Endothelial cell of hepatic sinusoid (primary cell): ENCODE data around the gene RBM44.

Experiments
- in situ Hi-C: cut with HindIII; loops from 2 replicates; pipeline ENCODE4 v1.10.0; 2017; ENCODE audit warnings: low sequenced_read_pairs

The RBM44 gene

DNA sequence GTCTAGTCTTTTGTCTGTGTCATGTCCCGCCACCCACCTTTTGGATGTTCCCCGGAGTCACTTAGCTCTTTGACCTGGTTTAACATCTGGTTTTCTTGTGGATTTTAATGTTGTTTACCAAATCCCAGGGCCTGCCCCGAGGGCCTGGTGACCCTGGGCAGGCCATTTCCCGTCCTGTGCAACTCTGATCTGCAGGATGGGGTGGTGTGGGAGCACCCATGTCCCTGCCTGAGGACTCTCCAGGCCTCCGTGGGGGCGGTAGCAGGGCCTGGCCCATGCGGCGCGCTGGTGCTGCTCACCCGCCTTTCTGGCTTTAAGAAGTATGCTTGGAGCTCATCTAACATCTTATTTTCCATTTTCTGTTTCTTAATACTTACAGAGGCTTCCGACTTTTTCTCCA, 71.5 kb downstream of the RBM44 start:
- in situ Hi-C loops: no loop called here

DNA sequence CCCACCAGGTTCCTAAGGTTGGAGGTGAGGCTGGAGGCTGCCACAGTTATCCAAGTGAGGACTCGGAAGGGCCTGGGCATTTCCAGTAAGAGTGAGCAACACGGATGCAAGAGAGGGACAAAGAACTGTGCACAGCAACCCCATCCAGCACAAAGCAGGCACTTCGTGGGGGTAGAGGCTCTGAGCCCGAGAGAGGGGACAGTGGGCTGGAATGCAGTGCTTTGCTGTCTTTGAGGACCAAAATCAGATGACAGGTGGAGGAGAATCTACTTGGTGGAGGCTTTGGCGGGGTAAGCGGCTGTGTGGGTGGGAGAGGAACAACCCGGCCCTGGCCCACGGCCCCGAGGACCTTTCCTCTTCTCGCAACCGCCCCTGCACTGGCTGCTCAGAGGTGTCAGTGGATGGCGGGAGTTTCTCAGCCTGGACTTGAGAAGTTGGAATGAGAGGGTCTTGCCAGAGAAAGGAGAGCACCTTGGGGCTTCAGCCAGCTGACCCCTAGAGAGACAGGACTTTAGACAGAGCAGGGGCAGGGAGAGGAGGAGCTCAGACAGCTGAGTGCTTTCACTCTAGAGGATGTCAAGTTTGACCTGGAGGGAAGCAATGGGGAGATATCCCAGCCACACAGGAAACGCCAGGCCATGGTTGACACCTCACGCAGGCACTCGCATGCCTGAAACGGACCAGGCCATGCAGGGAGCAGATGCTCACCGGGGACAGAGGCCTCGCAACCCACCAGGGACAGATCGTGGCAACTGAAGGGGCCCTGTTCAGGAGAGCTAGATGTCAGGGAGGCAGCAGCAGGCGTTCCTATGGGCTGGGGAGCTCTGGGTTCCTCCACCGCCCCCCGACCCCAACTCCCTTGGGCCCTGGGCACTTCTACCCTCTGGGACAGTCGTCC, 72.4 kb downstream of the RBM44 start:
- in situ Hi-C loops: no loop called here

DNA sequence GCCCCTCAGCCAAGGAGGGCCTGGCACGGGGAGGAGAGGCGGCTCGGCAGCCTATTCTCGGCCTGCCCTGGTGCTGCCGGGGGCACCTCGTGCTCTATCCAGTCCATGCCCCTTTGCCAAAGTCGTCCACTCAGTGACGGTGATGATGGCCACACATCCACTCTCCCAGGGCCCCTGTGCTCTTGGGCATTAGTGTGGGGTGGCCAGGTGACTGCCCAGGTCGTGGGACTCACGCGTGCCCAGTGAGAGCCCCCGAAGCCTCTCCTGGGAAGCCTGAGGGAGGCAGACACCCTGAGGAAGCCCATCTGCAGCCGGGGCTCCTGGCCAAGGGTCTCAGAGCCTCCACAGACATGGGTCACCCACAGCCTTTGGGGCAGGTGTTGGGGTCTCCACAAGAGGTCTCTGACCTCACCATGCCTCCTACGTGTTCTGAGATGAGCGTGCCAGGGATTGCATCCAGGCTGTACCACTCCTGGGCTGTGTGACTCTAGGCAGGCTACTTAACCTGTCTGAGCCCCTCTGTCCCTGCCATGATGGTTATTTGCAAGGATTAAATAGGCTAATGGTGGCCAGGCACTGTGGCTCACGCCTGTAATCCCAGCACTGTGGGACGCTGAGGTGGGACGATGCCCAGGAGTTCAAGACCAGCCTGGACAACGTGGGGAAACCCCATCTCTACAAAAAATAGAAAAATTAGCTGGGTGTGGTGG, 73.8 kb downstream of the RBM44 start:
- in situ Hi-C loops: no loop called here

DNA sequence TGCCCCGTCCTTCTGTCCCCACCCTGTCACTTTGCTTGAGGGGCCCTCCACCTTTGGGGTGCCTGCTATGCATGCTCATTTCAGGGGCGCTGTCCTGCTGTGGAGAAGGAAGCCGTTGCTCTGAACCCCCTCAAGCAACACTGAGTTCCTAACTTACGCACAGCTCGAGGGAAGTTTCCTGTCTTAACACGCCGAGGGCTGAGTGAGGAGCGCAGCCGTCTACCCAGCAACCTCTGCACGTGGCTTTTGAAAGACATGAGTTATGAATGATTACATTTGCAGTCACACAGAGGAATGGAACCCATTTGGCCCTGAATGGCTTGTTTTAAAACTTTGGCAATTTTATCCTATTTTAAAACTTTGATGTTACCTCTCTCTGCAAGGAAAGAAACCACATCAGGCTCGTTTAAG, 74.8 kb downstream of the RBM44 start:
- in situ Hi-C loops: no loop called here

DNA sequence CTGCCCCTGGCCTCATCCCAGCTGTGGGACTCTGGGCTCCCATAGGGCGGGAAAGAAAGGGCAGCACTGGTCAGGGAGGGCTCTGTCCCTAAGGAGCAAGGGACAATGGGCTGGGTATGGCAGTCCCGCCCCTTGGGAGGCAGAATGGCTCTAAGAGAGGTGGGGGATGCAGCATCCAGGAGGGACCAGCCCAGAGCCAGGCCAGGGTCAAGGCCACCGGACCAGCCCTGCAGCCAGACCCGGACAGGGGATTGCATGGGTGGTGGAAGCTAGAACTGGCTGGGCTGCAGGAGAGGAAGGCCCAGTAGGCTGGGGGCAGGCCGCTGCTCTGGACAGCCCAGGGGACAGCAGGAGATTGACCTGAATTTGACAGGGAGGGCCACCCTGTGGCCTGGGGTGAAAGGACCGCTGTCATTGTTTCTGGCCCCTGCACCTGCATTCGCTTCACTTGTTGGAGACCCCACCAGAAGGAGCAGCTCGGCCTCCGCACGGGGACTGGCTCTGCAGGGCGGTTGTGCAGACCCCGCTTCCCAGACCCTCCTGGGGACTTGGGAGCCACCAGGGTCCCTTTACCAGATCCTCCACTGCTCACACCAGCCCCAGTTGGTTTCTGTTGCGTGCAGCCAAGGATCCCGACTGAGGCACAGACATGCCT, 75.4 kb downstream of the RBM44 start:
- in situ Hi-C loops: no loop called here

DNA sequence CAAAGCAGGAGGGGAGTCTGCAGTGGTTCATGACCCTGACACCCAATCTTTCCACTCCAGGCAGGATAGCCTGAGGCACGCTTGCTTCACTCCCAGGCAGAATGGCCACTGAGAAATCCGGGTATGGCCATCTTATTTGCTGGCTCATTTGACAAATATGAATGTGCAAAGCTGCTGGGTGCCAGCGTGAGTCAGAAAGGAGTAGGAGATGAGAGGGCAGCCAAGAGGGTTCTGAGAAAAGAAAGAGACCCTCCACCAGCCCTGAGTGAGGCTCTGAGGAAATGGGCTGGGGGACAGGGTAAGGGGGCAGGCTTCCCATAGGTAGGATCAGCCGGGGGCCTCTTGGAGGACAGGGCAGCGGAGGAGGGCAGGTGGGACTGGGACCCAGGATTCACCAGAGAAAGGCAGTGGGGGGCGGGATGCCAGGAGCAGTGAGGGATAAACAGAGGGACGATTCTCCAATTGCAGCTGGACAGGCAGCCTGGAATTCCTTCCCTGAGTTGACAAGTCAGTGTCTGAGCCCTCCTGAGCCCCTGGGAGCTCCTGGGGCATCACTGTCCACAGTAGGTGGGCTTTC, 76.1 kb downstream of the RBM44 start:
- in situ Hi-C loops: no loop called here

DNA sequence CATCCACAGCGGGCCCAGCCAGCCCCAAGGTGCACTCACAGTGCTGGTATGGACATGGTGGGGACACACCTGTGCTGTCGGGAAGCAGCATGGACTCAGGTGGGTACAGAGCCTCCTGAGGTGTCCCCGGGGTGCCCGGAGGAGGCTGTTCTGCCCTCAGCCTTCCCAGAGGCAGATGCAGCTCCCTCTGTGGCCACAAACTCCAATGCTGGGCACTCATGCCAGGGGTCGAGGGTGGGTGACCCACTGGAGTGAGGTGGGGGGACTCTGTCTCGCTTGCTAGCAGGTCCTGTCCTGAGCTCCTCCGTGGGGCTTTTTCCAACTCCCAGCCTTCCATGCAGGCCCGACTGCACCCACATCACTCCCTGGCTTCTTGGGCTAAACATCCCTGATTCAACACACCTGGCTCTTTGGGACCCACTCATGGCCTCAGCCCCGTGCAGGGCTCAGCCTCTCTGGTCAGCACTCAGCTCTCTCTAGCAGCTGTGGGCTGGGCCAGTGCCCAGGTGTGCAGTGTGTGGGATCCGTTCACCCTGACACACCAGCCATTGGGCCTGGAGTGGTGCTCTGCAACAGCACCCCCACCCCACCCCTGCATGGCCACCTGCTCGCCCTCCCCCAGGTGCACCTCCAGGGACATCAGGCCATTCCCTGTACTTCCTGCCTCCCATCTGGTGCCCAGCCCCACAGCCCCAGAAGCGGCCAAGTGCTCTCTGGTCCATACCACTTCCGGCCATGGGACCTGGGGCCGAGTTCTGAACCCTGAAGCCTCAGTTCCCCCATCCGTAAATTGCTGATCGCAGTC, 76.9 kb downstream of the RBM44 start:
- in situ Hi-C loops: no loop called here

DNA sequence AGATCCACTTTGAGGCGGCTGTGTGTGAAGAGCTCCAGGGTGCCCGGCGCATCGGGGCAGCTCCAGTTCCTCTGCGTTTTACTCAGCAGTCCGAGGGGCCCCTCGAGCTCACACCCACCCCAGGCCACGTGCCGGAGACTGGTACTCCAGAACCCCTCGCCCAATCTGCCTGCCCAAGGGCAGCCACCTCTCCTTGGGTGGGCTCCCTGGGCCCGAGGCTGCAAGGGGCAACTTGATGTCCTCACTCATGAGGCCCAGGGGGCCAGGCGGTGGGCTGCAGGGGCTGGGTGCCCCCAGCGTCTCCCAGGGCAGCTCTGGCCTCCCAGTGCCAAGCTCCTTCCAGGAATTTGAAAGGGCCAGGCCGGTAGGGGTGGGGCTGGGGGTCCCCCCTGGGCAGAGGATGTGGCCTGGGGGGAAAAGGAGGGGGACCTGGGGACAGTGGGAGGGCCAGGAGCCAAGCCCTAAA, 77.5 kb downstream of the RBM44 start:
- in situ Hi-C loops: no loop called here

DNA sequence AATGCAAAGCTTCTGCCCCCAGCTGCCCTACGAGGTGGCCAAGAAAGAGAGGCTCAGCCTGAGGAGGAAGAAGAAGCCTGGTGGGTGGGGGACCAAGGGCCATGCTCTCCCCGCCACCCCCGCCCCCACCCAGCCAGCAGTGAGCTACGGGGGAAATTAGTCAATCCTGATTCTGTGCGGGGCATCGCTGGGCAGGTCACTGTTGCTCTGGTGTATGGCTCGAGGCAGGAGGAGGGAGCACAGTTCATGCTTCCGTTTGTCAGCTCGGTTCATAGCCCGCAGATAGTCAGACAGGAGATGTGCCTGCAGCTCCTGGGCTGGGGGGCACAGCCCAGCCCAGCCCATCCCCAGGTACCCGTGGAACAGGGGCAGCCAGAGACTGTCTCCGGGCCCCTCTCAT, 78.0 kb downstream of the RBM44 start:
- in situ Hi-C loops: no loop called here

DNA sequence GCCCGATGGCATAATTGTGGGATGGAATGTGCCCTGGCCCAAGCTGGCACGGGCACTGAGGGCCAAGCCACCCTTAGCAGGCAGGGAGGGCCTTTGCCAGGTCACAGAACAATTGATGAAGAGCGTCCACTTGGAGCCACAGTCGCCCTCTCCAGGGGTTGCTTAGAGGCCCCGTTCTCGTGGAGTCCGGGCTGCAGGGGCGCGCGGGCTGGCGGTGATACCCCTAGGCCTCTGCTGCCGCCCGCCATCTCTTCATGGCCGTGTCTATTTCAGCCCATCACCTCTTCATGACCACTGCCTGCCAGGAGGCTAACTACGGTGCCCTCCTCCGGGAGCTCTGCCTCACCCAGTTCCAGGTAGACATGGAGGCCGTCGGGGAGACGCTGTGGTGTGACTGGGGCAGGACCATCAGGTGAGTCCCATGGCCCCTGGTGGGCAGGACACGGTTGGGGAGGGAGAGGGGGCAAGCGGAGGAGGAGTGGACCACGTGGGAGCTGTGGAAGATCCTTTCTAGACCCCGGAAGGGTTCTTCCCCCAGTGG, 78.4 kb downstream of the RBM44 start:
- in situ Hi-C loops: no loop called here

DNA sequence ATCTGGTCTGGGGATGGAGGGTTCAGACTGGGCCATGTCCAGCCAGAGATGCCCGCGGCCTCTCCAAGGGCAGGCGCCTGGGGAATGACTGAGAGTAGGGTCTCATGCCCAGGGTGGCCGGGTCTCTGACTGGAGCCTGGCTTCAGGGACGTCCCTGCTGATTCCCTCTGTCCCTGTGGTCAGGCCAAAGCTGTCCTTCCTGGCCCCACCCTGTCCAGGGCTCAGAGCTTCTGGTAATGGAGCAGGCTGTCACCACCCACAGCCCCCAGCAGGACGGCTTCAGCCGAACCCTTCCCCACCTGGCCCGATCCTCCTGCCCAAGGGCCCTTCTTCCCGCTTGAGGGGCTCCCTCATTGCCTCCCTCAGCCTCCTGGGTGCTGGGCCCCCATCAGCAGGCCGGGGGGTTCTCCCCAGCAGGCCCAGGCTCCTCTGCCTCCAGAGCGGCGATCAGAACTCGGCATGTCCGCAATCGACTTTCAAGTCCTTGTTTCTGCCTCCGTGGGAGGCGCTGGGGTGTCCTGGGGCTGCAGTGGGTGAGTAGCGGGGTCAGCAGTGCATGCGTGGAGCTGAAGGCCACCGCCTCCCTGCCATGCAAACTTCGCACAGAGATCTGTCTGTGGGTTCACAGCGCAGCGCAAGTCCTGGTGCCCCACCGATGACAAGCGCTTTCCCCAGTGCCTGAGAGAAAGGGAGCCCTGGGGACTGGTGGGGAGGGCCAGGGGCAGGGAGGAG, 79.2 kb downstream of the RBM44 start:
- in situ Hi-C loops: no loop called here

DNA sequence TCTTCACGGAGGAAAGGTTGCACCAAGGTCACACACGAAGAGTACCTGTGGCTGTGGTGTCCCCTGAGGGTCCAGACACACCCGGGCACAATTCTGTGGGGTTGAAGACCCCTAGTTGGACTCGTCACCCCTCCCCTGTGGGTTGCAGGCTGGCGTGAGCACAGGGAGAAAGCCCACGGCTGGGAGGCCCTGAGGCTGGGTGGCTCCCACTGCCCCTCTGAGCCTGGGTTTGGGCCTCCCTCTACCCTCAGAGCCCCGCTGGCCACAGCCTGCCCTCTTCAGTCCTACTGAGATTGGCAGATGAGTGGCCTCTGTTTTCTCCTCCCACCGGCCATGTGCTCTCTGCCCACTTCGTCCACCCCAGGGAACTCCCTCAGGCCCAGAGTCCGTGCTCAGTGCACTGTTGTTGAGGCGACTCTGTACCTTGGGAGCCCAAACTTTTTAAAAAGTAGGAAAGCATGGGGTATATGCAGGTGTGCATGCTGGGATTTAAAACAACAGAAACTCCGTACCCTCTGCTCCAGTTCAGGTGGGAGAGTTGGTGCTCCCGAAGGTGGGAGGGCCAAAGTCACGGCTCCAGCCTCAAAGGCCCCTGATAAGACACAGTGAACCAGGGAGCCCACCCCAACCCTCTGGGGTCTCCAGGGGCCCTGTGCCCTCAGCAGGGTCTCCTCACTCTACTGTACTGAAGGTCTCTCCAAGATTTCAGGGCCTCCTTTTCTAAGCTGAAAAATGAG, 79.9 kb downstream of the RBM44 start:
- in situ Hi-C loops: no loop called here

DNA sequence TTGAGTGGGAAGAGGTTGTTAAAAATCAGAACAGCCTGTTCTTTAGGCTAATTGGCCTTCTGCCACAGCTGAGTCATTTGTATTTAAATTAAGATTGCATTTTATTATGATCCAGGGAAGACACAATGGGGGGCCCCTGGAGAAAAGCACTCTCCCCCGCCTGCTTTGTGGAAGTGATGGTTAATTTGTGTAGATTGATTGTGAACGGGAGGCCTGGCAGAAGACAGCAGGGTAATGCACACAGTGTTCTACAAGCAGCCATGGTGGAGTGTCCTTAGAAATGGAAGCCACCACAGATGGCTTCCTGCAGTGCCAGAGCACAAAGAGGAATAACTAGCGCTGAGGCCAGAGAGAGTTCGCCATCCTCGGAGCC, 80.5 kb downstream of the RBM44 start:
- in situ Hi-C loops: no loop called here

DNA sequence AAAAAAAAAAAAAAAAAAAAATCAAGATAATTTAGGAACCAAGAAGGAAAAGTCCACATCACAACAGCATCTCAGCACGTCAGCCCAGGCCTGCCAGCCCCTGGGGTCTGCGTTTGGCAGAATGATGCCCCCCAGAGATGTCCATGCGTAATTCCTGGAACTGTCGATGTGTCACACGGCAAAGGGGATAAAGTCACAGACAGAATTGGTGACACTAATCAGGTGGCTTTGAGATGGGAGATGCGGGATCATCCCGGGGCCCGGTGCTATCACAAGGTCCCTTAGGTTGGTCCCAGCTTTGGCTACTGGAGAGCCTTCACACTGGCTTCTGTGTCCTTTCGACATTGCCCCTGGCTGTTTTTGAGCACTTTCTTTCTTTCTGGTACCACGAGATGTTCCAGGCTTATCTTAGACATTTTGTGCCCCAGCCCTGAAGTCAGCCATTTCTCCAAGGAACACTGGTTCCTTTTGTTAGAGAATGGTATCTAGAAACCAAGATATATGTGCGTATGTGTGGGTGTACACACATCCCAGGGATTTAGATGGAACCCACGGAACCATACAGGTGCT, 81.5 kb downstream of the RBM44 start:
- in situ Hi-C loops: no loop called here

DNA sequence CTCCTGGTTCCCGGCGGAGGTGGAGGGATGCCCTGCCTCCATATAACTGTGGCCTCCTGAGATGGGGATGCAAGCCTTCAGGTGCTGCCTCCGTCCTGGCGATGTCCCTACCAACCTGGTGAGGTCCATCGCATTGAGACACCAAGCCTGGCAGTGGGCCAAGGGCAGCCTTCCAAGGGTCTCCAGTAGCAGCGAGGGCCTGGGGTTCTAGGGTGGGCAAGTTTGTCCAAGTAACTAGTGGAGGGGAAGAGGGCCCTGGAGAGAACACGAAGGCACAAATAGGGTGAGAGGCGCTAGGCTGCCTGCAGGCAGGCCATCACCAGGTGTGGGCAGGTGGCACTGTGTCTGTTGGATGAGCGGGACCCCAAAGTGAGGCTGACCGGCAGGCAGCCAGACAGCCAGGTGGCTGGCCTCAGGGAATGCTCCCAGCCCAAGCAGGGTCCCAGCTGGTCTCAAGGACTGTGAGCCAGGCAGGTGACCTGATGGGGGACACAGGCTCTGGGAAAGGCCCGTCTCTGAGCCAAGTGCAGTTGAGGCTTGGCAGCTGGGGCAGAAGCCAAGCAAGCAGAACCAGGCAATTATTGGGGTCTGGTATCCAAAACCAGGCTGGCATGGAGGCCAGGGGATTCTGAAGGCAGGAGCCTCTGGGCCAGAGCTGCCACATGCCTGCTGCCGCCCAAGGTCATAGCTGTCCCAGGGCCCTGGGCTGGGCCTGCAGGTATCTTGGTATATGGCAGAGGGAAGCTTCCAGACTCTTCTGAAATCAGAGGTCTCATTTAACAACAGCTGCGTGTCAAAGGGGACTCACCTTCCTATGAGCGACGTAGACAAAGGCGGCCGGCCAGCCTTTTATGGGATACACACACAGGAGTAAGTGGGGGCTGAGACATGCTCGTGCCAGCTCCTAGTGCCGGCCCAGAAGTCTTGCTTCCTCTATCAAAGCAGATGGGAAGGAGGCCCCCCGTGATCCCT, 84.2 kb downstream of the RBM44 start:
- in situ Hi-C loops: no loop called here

DNA sequence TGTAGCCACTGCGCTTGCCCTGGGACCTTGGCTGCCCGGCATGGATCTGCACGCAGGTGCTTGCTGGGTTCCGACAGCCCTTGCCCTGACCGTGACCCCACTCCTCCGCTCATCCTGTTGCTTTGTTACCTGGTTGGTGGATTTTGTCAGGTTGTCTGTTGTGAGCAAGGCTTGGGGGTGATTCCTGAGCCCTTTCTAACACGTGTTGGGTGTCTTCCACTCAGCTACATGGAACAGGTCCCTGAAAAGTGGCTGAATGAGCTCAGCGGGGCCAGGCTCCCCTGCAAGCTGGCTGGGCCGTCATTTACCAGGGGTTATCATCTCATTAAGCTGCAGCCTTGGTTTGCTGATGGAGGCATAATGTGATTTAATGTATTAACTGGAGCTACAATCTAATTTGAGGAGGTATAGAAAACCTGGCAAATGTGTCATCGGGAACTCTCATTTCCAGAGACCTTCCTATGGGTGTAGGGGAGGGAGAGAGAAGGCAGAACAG, 85.4 kb downstream of the RBM44 start:
- in situ Hi-C loops: no loop called here

DNA sequence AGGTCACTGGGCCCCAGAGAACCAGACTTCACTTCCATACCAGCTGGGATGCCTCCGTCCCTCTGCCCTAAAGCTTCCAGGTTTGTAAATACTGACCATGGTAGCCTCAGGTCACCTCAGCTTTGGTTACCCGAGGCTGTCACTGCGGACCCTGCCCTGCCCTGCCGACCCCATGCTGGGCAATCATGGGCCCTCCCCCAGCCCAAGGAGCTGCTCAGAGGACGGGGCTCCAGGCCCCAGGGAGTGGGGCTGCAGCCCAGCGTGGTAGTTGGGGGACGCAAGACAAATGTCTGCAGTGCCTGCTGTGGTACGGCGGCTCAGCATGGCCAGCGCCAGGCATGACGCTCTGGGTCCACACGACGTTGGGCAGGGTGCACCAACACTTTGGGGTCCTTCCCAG, 86.1 kb downstream of the RBM44 start:
- in situ Hi-C loops: no loop called here
